NCI-H82 (cell line): Measurements from ENCODE around the gene GOLGA2.
"Not testable (repeated sequence)": the region's sequence is repeated elsewhere in the genome, so short reads cannot be mapped to it uniquely, and the experiment has no call there.

Experiments
- DNase-seq: peaks from one replicate; lab custom pipeline; 2025; lab: John Stamatoyannopoulos, UW

The GOLGA2 gene

GRCh38 chr9:128292009-128292408 is 16.2 kb upstream of the GOLGA2 start:
- no peak for DNase-seq

- no peak for DNase-seq
Measured at GRCh38 chr9:128288273-128289004, 12.6 kb upstream of the GOLGA2 start.

GRCh38 chr9:128286440-128286839 is 10.6 kb upstream of the GOLGA2 start:
- DNase-seq: no peak

- no peak for DNase-seq
Measured at GRCh38 chr9:128285033-128285784, 9.4 kb upstream of the GOLGA2 start.

- DNase-seq: peak; percentile 87
Measured at GRCh38 chr9:128282500-128282899, 6.7 kb upstream of the GOLGA2 start.

DNA sequence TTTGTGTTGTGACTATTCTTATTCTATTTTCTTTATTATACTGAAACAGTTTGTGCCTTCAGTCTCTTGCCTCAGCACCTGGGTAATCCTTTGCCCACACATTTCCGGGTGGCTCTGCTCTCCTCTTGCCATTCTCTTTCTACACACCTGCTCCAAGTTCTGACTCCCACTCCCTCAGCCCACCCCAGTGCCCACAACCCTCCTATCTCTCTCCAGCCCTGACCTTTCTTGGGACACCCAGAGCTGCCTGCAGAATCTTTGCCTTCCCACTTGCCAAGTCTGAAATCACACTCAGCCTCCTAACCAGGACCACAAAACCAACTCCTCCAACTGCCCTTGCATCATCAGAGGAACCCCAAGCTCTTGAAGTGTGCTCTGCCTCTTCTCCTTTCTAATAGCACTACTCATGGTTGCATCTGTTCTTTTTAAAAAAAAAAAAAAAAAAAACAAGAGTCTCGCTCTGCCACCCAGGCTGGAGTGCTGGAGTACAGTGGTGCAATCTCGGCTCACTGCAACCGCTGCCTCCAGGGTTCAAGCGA is 4.3 kb upstream of the GOLGA2 start:
- DNase-seq: no peak

GRCh38 chr9:128279088-128280073 is 3.6 kb upstream of the GOLGA2 start:
- not testable (repeated sequence) for DNase-seq

DNA sequence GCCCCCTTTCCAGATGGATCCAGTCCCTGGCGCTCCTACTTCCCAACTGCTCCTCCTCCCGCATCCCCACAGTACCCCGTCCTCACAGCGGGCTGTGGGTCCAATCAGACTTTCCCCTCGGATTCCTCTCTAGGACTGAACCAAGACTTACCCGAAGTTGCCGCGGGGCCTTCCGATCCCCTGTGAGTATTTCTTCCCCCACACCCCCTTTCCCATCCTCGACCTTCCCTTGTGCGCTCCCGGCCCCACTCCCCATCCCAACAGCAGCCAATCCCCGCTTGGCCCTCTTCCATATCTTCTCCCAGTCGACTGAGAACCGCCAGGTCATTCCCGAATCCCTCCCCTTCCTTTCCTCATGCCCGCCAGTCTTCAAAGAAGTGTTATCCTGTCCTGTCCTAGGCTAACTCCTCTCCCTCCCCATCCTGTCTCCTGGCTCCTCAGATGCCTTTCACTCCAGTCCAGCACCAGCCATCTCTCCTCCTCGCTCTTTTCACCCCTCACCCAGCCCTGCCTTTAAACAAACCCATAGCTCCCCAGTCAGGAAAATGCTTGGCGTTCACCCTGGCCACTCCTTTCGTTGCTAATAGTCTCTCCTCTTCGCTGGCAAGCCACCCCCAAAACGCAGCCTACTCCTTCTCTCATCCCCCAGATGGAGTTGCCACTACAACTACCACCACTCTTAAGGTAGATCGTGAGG is 915 bp upstream of the GOLGA2 start:
- DNase-seq: peak; percentile 59

DNA sequence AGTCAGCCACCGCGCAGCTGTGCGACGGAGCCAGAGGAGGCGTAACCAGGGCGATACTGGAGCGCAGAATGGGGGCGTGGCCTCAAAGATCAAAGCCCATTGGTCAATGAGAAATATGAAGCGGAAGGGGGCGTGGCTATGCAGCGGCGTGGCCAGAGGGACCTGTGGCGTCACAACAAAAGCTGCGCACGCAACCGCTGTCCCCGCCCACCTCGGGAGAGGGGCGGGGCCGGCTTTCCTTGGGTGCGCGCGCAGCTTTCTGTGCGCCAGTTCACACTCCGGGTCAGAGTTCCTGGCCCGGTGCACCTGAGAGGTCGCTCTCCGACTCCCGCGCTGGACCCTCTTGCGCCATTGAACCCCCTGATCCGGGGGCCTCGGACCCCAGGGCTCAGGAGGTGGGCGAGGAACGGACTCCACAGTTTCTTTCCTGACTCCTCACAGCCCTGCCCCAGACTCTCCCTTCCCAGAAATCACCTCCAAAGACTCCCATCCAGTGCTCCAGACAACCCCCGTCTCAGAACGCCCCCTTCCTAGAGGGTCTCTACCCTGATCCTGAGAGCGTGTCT is 284 bp upstream of the GOLGA2 start, which contains the start of gene SWI5:
TSS of gene SWI5 (plus strand) at position 269 of the 566 bp plus-strand sequence.
- DNase-seq: peak; percentile 100

DNA sequence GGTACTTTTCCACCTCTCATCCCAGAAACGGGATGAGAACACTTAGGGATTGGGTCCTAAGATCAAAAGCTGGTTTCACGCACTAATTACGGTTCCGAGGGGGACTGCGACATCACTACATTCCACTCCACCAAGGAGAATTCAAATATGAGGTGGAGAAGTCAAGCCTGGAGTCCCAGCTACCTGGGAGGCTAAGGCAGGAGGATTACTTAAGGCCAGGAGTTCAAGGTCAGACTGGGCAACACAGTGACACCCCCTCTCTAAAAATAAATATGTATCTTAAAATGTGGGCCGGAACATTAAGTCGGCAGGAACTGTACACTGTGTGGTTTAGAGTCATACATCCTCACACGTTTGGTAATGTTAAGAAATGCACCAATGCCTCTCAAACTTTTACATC is 1.6 kb downstream of the GOLGA2 start:
- DNase-seq: no peak

DNA sequence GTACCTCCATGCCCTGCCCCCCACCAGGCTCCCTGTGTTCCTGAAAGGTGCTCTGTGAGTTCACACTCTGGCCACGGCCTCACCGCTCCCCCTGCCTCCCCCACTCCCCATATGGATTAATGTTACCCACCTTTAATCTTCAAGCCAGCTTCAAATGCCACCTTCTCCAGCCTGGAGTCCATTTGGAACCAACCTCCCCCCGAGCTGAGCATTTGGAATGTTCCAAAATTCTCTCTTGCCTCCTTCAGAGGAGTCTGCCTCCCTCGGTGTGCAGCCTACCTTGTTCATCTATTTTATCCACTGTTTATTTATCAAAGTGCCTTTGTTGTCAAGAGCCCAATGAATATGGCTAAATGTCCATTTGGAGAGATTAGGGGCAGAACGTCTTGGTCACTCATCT is 4.3 kb downstream of the GOLGA2 start:
- no peak for DNase-seq

DNA sequence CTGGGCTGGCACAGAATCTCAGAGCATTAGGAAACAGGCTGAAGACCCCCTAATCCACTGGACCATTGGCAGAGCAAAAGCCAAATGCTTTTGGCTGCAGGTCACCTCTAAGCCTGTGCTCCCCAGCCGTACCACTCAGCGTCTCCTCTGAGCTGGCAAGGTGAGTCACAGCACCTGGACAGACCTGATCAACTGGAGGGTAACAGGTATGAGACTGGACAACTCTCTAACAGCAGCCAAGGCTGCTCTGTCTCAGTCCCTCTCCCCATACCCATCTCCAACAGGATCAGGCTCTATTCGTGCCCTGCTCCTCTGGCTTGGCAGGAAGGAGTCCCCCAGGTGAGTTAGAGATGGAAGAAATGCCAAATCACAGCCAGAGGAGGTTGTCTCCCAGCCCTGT is 4.7 kb downstream of the GOLGA2 start:
- no peak for DNase-seq

GRCh38 chr9:128266868-128267590 is 8.8 kb downstream of the GOLGA2 start:
- no peak for DNase-seq

GRCh38 chr9:128265348-128265847 is 10.4 kb downstream of the GOLGA2 start:
- DNase-seq: no peak

DNA sequence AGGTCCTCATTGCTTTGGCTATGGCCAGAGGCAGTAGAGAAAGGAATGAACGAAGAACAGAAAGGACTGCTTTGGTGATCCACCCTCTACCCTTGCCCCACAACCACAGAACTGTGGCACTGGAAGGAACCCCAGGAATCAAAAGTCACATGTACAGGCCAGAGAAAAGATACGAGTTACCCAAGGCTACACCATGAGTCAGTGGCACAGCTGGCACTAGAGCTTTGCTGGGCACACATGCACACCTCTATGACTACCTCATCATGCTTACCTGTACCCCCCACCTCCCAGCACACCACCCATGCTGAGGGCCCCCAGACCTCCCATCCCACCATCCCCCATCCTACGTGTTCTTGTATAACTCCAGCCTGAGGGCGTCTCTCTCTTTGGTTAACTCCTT is 13.1 kb downstream of the GOLGA2 start:
- no peak for DNase-seq

- DNase-seq: no peak
Measured at GRCh38 chr9:128260340-128260739, 15.5 kb downstream of the GOLGA2 start.

- no peak for DNase-seq
Measured at GRCh38 chr9:128259156-128259555, 16.7 kb downstream of the GOLGA2 start.

DNA sequence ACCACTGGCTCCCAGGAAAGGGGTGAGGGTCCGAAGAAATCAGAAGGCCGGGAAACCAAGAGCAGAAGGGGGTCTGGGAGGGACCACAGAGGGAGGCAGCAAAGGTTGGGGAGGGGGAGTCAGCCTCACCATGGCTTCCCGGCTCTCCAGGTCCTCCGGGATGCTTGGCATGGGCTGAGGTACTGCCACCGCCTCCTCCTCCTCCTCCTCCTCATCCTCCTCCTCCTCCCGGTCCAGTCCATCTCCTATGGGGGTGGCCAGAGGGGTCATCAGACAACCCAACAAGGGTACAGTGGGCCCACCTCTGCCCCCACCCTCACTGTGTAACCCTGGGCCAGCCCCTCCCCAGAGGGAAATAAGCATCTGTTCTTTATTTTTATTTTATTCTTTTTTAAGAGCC is 17.5 kb downstream of the GOLGA2 start:
- DNase-seq: no peak

- no peak for DNase-seq
Measured at GRCh38 chr9:128257907-128258306, 17.9 kb downstream of the GOLGA2 start.
